Right cardiac atrium (tissue), 5 donors: ENCODE data around the gene TBC1D17. TPM values are rescaled to one million over a fixed set of nuclear protein-coding genes. Genes with fewer than 3 reads are reported as not detected.

Source experiments
- ATAC-seq, 2 donors: fragments of 200-7000 bp; cut with Tn5 transposase; one replicate each; pipeline versions ENCODE4 v1.8.0 to v1.9.1; 2020; ENCODE audit warnings: moderate library complexity in 2 of 2, mild to moderate bottlenecking in 1 of 2
- DNase-seq, 3 donors: peaks; one replicate each; pipeline ENCODE4 v3.0.0-alpha.2; 2020
- H3K27ac ChIP-seq: one replicate; pipeline ENCODE4 v1.5.1; 2013; ENCODE audit warnings: mild to moderate bottlenecking, low read length, control low read depth, moderate library complexity
- H3K27me3 ChIP-seq: one replicate; pipeline ENCODE4 v1.6.1; 2013; ENCODE audit not compliant: control insufficient read depth, insufficient read depth
- H3K4me1 ChIP-seq: one replicate; pipeline ENCODE4 v1.6.1; 2013; ENCODE audit warnings: low read length; ENCODE audit not compliant: control insufficient read depth, insufficient read depth
- H3K4me3 ChIP-seq: one replicate; pipeline ENCODE4 v1.5.1; 2013; ENCODE audit warnings: low read length, control low read depth
- H3K9me3 ChIP-seq: one replicate; pipeline ENCODE4 v1.6.1; 2013; ENCODE audit warnings: low read length; ENCODE audit not compliant: control insufficient read depth
- WGBS: extraction: QIAGEN DNeasy Blood & Tissue Kit; methylation state at CpG from one replicate; pipeline ENCODE4 v1.1.7; 2013; 5-methylcytosine and 5-hydroxymethylcytosine counted together
- intact Hi-C, 4 donors: fragments of 100-400 bp; cut with DNase I; formaldehyde crosslinking; loops; one replicate each; pipeline versions ENCODE4 v1.11.0 to v1.14.0; 2022 to 2023
- polyA plus RNA-seq: library from polyadenylated mRNA; stranded (reverse); fragments of 200-250 nt; gene quantifications from one replicate; pipeline ENCODE4 v1.2.3, GENCODE V29; 2013
- total RNA-seq, 4 donors: library from RNA; stranded (reverse); fragmentation: NEBNext Ultra II Directional; extraction: Animal tissue kit (Norgen Biotek cat#: 25700); gene quantifications; one replicate each; pipeline ENCODE4 v1.2.1, GENCODE V29; 2021
- donor health status: healthy with polysubstance abuse.
- donor health status: DM: no; HTN: yes; CAD: no.
- donor health status: DM: no; HTN: no; CAD: no.
- donor health status: DM: no; HTN: yes; CAD: no; lungs with severe emphysema.
- donor health status: DM: yes; HTN: yes; CAD: no.

The TBC1D17 gene
- total and polyA plus RNA-seq, 5 donors: 35.6 to 45.7 (median 39.5) TPM

GRCh38 chr19:49861541-49862378, 15.7 kb upstream of the TBC1D17 start:
- intact Hi-C loops: loop anchor here in 2 of 4 donors (10.0 kb wide), 1 partner anchor 47 kb away; the partner anchor contains the start of genes FUZ (in 2 of the 2) and MED25 (in 2 of the 2)
- DNase-seq: peak; percentile 14 to 73 (median 69)
- H3K27me3 ChIP-seq: no peaks in the 10 kb centered on the region
- no peak overlapping the region for H3K4me3 ChIP-seq
- WGBS: 85% methylated on average over 60 of the region's 60 CpGs
- H3K9me3 ChIP-seq: no peaks in the 10 kb centered on the region
- H3K4me1 ChIP-seq: peaks cover 2% of the 10 kb centered on the region
- ATAC-seq: no peak
- no peak overlapping the region for H3K27ac ChIP-seq

DNA sequence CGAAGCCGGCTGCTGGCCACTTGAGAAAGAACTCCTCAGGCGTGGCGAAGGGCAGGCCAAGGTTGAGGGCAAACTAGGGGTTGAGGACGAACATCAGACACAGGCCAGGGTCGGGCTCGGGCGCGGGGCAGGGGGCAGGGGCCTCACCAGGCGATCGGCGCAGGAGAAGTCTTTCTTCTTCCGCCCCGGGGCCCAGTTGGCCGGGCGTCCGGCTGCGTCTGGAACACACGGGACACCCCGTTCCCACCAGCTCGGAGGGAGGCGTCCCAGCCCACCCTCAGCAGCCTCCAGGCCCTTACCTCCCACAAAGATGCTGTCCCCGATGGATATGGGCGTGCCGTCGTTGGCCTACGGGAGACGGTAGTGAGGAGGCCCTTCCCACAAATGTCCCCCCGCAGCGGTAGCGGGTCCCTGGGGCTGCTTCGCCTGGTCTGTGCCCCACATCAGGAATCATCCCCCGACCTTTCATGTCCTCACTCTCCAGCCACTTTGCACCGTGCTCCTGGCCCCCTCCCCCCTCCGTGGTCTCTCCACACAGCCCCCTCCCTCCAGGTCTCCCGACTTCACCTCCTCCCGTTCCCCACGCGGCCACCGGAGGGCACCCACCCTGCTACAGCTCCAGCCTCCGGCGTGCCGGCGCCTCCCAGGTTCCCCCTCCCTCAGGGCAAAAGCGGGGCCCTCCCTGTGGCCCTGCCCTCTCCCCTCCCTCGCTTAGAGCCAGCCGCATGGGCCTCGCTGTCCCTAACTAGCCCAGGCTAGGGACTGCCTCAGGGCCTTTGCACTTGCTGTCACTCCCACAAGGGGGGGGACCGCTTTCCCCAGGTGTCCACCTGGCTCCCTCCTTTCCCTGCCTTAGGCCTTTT, 14.9 kb upstream of the TBC1D17 start:
- peaks cover 2% of the 10 kb centered on the region for H3K4me1 ChIP-seq
- intact Hi-C loops: loop anchor here in 2 of 4 donors (10.0 kb wide), 1 partner anchor 48 kb away; the partner anchor contains the start of genes FUZ (in 2 of the 2) and MED25 (in 2 of the 2)
- DNase-seq: peak; percentile 27 to 77 (median 70)
- 76% methylated on average over 49 of the region's 49 CpGs for WGBS
- H3K27ac ChIP-seq: no peak overlapping the region
- H3K27me3 ChIP-seq: no peaks in the 10 kb centered on the region
- ATAC-seq: no peak
- H3K9me3 ChIP-seq: no peaks in the 10 kb centered on the region
- no peak overlapping the region for H3K4me3 ChIP-seq

DNA sequence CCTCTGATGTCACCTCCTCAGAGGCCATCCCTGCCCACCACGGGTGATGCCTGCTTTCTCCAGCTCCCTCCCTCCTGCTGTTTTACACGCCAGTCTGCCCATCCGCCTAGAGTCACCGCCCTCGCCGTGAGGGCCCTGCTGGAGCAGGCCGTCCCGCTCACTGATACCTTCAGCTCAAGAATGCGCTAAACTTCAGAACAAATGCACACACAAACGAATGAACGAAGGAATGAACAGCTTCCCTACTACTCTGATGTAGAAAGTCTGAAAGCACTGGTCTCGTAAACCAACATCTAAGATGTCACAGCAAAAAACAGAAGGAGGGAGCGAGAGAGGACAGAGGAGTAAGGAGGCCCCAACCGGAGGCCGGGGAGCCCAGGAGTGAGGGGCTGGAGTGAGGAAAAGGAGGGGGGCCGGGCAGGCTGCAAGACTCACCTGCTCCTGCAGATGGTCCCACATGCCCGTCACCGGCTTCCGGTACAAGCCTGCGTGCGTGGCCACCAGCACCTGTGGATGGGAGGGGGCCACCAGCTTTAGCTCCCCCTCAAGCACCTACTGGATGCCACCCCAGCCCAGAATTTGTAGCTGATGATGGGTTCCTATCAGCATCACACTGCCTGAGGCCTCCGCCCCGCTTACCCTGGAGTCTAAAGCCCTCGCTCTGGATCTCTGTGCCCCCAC, 14.1 kb upstream of the TBC1D17 start:
- DNase-seq (peak in 2 of 3 donors; percentile 22 to 40), ATAC-seq (no peak)
- H3K4me1 ChIP-seq: peaks cover 2% of the 10 kb centered on the region
- 93% methylated on average over 24 of the region's 24 CpGs for WGBS
- no peaks in the 10 kb centered on the region for H3K9me3 ChIP-seq
- no peaks in the 10 kb centered on the region for H3K27me3 ChIP-seq
- no peak overlapping the region for H3K4me3 ChIP-seq
- intact Hi-C loops: loop anchor here in 2 of 4 donors (10.0 kb wide), 1 partner anchor 49 kb away; the partner anchor contains the start of genes FUZ (in 2 of the 2) and MED25 (in 2 of the 2)
- H3K27ac ChIP-seq: no peak overlapping the region

- Histone ChIP-seq H3K4me3 (no peak overlapping the region), H3K9me3 (no peaks in the 10 kb centered on the region), H3K4me1 (peaks cover 2% of the 10 kb centered on the region), H3K27ac (no peak overlapping the region), H3K27me3 (no peaks in the 10 kb centered on the region)
- DNase-seq (peak; percentile 23 to 62 (median 54)), ATAC-seq (no peak)
- intact Hi-C loops: loop anchor here in 2 of 4 donors (10.0 kb wide), 1 partner anchor 49 kb away; the partner anchor contains the start of genes FUZ (in 2 of the 2) and MED25 (in 2 of the 2)
- WGBS: 91% methylated on average over 17 of the region's 17 CpGs
Measured at GRCh38 chr19:49863935-49864320, 13.6 kb upstream of the TBC1D17 start.

GRCh38 chr19:49864890-49865289, 12.6 kb upstream of the TBC1D17 start:
- no peaks in the 10 kb centered on the region for H3K27me3 ChIP-seq
- no peak overlapping the region for H3K27ac ChIP-seq
- no peaks in the 10 kb centered on the region for H3K9me3 ChIP-seq
- intact Hi-C loops: loop anchor here in 3 of 4 donors (5.0 to 10.0 kb wide), 2 partner anchors 48 to 50 kb away; partner anchors contain the start of genes MED25 (in 3 of the 3) and FUZ (in 2 of the 3)
- DNase-seq: peak in 1 of 3 donors; percentile 12
- no peak overlapping the region for H3K4me3 ChIP-seq
- H3K4me1 ChIP-seq: peaks cover 2% of the 10 kb centered on the region
- ATAC-seq: no peak
- WGBS: 89% methylated on average over 13 of the region's 13 CpGs

DNA sequence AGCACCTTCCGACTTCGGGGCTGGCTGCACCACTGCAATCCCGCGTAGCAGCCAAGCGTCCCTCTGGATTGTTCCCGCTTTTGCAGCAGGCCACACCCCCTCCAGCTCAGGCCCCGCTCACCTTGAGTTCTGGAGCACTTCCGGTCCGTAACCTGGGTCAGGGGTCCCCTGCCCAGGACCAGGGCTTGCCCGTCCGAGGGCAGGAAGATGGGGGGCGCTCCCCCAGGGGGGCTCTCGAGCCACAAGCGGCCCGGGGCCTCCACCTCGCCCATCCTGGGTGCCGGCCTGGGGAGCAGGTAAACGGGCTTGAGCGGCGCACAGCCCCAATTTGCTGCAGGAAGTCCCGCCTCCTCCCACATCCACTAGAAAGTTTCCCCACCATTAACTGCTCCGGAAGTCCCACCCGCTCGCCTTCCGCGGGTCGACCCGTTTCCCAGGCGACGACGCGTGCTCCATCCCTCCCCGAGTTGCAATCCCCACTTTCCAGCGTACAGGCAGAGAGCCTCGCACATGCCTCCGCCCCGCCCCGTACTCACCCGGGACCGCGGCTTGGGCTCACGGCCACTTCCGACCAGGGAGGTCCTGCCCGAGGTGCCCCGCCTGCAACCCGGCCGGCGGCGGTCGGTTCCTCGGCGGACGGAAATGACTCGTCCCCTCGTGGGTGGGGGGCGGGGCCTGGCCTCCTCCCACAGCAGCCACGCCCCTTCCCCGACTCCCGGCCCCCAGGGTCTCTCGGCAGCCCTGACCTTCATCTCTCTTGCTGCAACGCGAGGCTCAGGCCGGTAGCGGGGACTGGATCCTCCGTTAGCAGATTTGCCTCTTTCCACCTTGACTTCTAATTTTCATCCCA, 10.3 kb upstream of the TBC1D17 start, which contains the start of gene PNKP:
Gene PNKP (minus strand): TSS at position 644 of the 850 bp plus-strand sequence. CDS start 372 bp downstream, at position 272.
- WGBS: under 1% methylated on average over 65 of the region's 65 CpGs
- Histone ChIP-seq H3K4me1 (peaks cover 4% of the 10 kb centered on the region), H3K27ac (peak within 1 kb of the TSS; percentile 48), H3K4me3 (peak within 1 kb of the TSS; percentile 70), H3K9me3 (no peaks in the 10 kb centered on the region), H3K27me3 (no peaks in the 10 kb centered on the region)
- intact Hi-C loops: loop anchor here in 3 of 4 donors (5.0 to 10.0 kb wide), 2 partner anchors 50 to 52 kb away; partner anchors contain the start of genes MED25 (in 3 of the 3) and FUZ (in 2 of the 3)
- DNase-seq (peak; percentile 95 to 97 (median 96)), ATAC-seq (peak; percentile 64 to 69)

GRCh38 chr19:49869009-49869483, 8.5 kb upstream of the TBC1D17 start:
- H3K27ac ChIP-seq: peak overlapping the region; percentile 69
- H3K9me3 ChIP-seq: no peaks in the 10 kb centered on the region
- H3K27me3 ChIP-seq: no peaks in the 10 kb centered on the region
- peaks cover 4% of the 10 kb centered on the region for H3K4me1 ChIP-seq
- peak overlapping the region; percentile 15 for H3K4me3 ChIP-seq
- intact Hi-C loops: loop anchor here in 3 of 4 donors (5.0 to 10.0 kb wide), 2 partner anchors 52 to 54 kb away; partner anchors contain the start of genes MED25 (in 3 of the 3) and FUZ (in 2 of the 3)
- WGBS: under 1% methylated on average over 15 of the region's 15 CpGs
- DNase-seq (no peak), ATAC-seq (peak; percentile 4 to 8)

GRCh38 chr19:49869484-49870308, 7.8 kb upstream of the TBC1D17 start:
- Histone ChIP-seq H3K27ac (peak overlapping the region; percentile 86), H3K4me3 (peak overlapping the region; percentile 32), H3K9me3 (no peaks in the 10 kb centered on the region), H3K27me3 (no peaks in the 10 kb centered on the region), H3K4me1 (peaks cover 4% of the 10 kb centered on the region)
- ATAC-seq (peak; percentile 84 to 86), DNase-seq (peak; percentile 94 to 98 (median 98))
- intact Hi-C loops: loop anchor here in 3 of 4 donors (5.0 to 10.0 kb wide), 2 partner anchors 52 to 55 kb away; partner anchors contain the start of genes MED25 (in 3 of the 3) and FUZ (in 2 of the 3)
- under 1% methylated on average over 67 of the region's 67 CpGs for WGBS
